RPMI8226 (cell line): ENCODE results near the gene SELENOP.

ENCODE experiments used
- DNase-seq: peaks from one replicate; pipeline ENCODE4 v3.0.0-alpha.2; 2015

Gene SELENOP

GRCh38 chr5:42798284-42799240 lies 13.1 kb downstream of the SELENOP start:
- no peak for DNase-seq

- DNase-seq, result no peak
Observed at GRCh38 chr5:42791151-42791550, 20.5 kb downstream of the SELENOP start.

DNA sequence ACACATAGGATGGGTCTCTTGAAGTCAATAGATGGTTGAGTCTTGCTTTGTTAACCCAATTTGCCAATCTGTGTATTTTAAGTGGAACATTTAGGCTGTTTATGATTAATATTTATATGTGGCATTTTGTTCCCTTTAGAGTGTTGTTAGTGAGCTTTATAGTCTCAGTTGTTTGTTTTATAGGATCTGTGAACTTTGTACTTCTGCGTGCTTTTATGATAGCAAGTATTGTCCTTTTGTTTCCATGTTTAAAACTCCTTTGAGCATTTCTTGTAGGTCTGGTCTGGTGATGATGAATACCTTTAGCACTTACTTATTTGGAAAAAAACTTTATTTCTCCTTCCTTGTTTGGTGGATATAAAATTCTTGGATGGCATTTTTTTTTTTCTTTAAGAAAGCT lies 23.8 kb downstream of the SELENOP start:
- DNase-seq, result no peak

DNA sequence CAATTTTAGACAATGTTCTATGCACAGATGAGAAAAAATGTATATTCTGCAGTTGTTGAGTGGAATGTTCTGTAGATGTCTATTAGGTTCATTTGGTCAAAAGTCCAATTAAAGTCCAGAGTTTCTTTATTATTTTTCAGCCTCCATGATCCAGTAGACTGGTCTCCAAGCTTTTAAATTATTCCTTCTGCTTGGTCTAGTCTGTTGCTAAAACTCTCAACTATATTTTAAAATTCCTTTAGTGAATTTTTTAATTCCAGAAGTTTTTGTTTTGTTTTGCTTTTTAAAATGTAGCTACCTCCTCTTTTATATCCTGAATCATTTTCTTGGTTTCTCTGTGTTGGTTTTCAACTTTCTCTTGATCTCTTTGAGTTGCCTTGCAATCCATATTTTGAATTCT lies 24.6 kb downstream of the SELENOP start:
- no peak for DNase-seq

GRCh38 chr5:42785756-42786155 lies 25.9 kb downstream of the SELENOP start:
- no peak for DNase-seq

DNA sequence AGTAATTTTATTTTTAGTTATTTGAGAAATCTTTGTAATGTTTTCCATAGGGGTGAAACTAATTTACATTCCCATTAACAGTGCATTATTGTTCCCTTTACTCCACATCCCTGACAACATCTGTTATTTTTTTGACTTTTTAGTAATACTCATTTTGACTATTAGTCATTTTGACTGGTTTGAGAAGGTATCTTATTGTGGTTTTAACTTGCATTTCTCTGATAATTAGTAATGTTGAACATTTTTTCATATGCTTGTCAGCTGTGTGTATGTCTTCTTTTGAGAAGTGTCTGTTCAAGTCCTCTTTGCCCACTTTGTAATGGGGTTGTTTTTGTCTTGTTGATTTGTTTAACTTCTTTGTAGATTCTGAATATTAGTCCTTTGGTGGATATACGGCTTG lies 27.6 kb downstream of the SELENOP start:
- no peak for DNase-seq

DNA sequence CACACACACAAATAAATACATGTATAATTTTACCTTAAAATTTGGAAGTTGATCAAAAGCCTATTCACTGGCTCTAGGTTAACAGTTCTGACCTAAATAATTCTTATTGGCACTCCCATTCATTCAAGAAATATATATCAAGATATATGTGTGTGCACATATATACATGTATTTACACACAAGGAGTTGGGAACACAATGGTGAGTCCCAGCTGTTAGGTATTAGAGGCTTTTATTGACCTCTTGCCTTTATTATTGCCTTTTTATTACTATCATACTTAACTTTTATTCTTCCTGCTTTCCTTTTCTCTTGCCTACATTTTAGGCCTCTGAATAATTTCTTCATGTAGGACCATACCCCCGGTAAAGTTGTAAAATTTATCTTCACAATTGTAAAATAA lies 30.1 kb downstream of the SELENOP start:
- no peak for DNase-seq

DNA sequence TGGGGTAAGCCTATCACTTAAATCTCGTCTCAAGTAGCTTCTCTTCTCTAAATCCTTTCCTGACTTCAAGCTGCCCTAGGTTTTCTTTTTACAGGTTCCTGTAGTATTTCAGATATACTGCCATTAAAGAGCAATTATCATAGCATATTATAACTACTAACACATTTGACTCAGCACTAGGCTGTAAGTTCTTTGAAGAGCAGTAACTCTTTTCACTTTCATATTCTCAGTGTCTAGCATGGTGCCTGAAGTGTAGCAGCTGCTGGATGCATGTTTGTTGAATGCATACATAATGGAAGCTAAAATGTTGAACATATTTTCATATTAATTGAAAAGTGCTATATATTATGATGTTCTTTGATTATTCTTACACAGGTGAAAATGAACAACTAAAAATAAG lies 32.6 kb downstream of the SELENOP start:
- no peak for DNase-seq

DNA sequence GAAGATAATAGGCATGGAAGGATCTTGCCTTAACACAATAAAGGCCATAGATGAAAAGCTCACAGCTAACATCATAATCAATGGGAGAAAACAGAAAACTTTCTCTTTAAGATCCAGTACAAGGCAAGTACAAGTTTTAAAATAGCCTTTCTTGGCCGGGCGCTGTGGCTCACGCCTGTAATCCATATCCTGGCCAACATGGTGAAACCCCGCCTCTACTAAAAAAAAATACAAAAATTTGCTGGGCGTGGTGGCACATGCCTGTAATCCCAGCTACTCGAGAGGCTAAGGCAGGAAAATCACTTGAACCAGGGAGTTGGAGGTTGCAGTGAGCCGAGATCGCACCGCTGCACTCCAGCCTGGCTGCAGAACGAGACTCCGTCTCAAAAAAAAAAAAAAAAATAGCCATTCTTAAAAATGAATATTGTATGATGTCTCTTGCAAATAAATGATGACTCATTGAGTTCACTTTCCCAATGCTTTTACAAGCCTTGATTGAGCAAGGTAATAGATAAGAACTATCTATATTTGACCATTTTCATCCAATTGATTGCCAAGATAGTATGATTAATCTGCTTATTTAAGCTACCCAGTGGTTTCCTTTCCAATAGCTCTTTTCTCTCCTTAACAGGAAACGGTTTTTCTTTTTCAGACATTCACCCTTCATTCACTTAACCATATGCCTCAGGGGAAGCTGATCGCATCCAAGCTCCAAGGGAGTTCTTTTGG lies 39.3 kb downstream of the SELENOP start:
- no peak for DNase-seq

GRCh38 chr5:42770003-42770402 lies 41.7 kb downstream of the SELENOP start:
- no peak for DNase-seq

GRCh38 chr5:42768106-42768504 lies 43.6 kb downstream of the SELENOP start:
- DNase-seq, result no peak

GRCh38 chr5:42767491-42768105 lies 44.1 kb downstream of the SELENOP start:
- DNase-seq, result peak; percentile 30

- no peak for DNase-seq
Observed at GRCh38 chr5:42761791-42762190, 49.9 kb downstream of the SELENOP start.

DNA sequence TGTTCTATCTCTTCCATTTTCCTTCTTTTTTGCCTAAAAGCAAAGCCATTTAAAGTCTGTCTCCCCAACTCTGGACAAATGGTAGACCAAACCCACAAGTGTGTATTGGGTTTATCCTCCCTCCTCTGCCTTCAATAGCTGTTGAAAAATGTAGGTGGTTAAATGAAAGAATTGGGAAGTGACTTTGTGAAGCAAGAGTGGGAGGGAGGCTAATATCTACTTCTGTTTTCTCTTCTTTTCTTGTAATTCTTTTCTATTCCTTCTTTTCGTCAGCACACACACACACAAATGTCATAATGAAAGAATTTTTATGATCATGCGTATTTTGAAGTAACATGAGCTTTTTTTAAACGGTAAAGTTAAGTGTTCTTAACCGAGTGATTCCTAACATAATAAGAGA lies 51.3 kb downstream of the SELENOP start:
- DNase-seq, result no peak

GRCh38 chr5:42759456-42759855 lies 52.2 kb downstream of the SELENOP start:
- DNase-seq, result no peak

DNA sequence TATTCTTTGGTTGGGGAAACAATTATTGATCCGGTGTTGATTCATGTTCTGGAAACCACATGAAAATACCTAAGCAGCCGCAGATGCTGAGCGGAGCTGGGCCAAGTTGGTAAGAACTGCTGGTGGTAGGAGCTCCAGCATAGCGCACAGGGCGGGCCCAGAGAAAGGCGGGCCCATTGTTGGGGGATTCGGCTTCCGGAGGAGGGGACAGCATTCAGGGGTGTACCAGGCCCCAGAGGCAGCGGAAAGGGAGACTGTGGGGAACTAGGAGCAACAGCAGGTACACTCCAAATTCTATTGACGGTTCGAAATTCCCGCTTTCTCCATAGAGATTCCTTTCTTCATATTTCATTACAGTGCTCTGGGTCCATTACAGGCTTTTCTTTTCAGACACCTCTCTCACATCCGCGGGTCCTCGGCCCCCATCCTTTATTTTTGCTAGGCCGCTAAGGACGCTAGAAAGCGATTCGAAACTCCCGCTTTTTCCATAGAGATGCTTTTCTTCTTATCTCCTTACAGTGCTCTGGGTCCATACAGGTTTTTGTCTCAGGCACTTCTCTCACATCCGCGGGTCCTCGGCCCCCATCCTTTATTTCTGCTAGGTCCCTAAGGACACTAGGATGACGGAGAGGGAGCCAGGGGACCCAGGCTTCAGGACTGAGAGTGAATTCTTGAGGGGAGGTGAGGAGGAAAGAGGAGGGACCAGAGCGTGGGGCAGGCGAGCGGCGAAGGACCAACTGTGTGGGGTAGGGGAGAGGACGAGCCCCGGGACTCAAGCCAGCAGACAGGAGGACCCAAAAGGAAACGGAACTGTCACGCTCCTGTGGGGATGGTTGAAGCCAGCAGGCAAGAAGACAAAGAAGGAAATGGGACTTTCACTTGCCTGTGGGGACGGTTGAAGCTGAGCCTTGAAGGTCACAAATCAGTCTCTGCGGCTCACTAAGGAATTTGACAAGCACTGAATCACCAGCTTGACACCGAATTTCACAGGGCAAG lies 54.8 kb downstream of the SELENOP start, which contains the start of gene CCDC152:
Gene CCDC152, plus strand, starts transcription at position 213 of the 996 bp plus-strand sequence. CDS start 2,304 bp downstream, outside the sequence.
- peak; percentile 31 for DNase-seq

GRCh38 chr5:42753099-42753498 lies 58.6 kb downstream of the SELENOP start:
- no peak for DNase-seq

DNA sequence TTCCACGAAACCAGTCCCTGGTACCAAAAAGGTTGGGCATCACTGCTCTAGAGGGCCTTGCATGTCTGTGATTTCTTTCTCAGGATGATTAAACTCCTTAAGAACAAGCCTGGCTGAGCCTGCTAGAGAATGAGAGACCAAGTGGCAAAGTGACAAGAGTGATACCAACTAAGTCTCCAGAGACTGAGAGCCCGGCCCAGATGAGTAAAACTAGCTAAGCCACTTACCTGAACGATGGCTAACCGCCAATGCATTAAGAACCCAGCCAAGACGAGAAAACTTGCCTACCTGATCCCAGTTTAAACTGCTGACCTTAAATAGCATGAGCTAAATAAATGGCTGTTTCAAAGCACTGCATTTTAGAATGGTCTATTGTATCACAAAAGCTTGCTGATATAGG lies 60.6 kb downstream of the SELENOP start:
- peak; percentile 13 for DNase-seq

DNA sequence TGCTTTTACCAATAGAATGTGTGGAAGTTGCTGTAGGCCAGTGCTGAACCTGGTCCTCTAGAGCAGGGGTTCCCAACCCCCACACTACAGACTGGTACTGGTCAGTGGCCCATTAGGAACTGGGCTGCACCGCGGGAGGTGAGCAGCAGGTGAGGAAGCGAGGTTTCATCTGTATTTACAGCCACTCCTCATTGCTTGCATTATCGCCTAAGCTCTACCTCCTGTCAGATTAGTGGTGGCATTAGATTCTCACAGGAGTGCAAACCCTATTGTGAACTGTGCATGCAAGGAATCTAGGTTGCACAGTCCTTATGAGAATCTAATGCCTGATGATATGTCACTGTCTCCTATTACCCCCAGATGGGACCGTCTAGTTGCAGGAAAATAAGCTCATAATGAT lies 61.2 kb downstream of the SELENOP start:
- DNase-seq, result no peak
